Loucy (cell line): ENCODE measurements around the gene AKNA.

Experiments used
- CTCF ChIP-seq: fragments of 200-600 bp; sonication (generic); conservative IDR thresholded peaks from 2 replicates; pipeline ENCODE4 v1.5.1; 2014; ENCODE audit warnings: mild to moderate bottlenecking, antibody characterized with exemption, low read length
- EZH2phosphoT487 ChIP-seq: fragments of 200-600 bp; IDR thresholded peaks from 2 replicates; pipeline ENCODE4 v1.6.1; 2018; ENCODE audit warnings: antibody characterized with exemption, mild to moderate bottlenecking, moderate library complexity, borderline replicate concordance

- TF ChIP-seq CTCF (no peak), EZH2phosphoT487 (no peak)
Measured at GRCh38 chr9:114376586-114377445, 11.0 kb downstream of the AKNA start.
